GM18526 (cell line): ENCODE measurements around the gene GPS1.

ENCODE experiments used
- POLR2A ChIP-seq: IDR thresholded peaks from 3 replicates; pipeline ENCODE4 v1.6.1; 2011; ENCODE audit not compliant: insufficient read length; ENCODE audit errors: extremely low read depth

The GPS1 gene

GRCh38 chr17:82051776-82052637 is at the start of gene GPS1, which contains the start of gene RFNG:
TSS of gene GPS1 (plus strand) at chr17:82051898. CDS start at chr17:82051932, 34 bp downstream.
TSS of gene RFNG (minus strand) at chr17:82051811. CDS start at chr17:82051766, 45 bp downstream.
- TF ChIP-seq POLR2A = peak; percentile 59

- no peak for TF ChIP-seq POLR2A
Measured at GRCh38 chr17:82003411-82004381, 48.0 kb upstream of the GPS1 start.

- TF ChIP-seq POLR2A = no peak
Measured at GRCh38 chr17:82004517-82005455, 46.9 kb upstream of the GPS1 start.

GRCh38 chr17:82005701-82006348 is 45.9 kb upstream of the GPS1 start:
- TF ChIP-seq POLR2A = no peak

GRCh38 chr17:82006468-82007227 is 45.0 kb upstream of the GPS1 start:
- TF ChIP-seq POLR2A = no peak

- TF ChIP-seq POLR2A = no peak
Measured at GRCh38 chr17:82007228-82007494, 44.5 kb upstream of the GPS1 start.

- no peak for TF ChIP-seq POLR2A
Measured at GRCh38 chr17:82007495-82008257, 44.0 kb upstream of the GPS1 start.

- no peak for TF ChIP-seq POLR2A
Measured at GRCh38 chr17:82008258-82008940, 43.3 kb upstream of the GPS1 start.

- no peak for TF ChIP-seq POLR2A
Measured at GRCh38 chr17:82008941-82009405, 42.7 kb upstream of the GPS1 start.

GRCh38 chr17:82009413-82009812 is 42.3 kb upstream of the GPS1 start:
- TF ChIP-seq POLR2A = no peak

- no peak for TF ChIP-seq POLR2A
Measured at GRCh38 chr17:82010575-82011525, 40.8 kb upstream of the GPS1 start.
